LoVo (cell line): ENCODE results near the gene GARIN1A.

ENCODE experiments used
- DNase-seq: peaks from one replicate; pipeline ENCODE4 v3.0.0-alpha.2; 2016; ENCODE audit warnings: low spot score

The GARIN1A gene

DNA sequence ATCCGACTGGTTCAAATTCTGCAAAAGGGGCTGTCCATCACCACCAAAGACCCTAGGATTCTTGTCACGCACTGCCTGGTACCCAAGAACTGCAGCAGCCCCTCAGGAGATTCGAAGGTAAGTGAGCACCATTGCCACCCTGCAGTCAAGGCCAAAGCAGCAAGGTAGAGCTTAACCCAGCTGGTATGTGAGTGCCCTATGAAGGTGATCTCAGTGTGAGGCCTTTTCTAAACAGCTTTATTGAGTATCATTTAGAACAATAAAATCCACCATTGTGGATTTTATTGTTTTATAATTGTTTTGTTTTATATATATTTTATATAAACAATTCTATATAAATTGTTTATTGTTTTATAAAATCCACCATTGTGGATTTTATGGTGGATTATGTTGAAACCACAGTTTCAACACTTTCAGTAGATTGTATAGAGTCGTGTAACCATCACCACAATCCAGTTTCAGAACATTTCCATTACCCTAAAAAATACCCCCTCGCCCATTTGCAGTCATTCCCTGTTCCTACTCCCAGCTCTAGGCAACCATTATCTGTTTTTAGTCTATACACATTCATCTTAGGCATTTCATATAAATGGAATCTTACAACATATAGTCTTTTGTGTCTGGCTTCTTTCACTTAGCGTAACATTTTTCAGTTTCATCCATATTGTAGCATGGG, 47.0 kb downstream of the GARIN1A start:
- DNase-seq = no peak

DNA sequence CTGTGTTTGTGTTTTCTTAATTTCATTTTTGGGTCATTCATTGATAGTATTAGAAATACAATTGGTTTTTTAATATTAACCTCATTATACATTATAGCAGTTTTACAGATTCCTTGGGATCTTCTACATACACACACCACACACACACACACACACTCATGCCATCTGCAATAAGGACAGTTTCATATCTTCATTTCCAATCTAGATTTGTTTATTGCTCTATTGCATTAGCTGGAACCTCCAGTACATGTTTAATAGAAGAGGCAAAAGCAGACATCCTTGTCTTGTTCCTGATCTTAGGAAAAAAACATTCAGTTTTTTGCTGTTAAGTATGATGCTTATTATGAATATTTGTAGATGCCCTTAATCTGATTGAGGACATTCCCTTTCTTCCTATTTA, 49.3 kb downstream of the GARIN1A start:
- no peak for DNase-seq
